Measurements from ENCODE around the gene LARGE2.

- TF ChIP-seq CTCF (IDR thresholded peaks at IDR 0.05; ENCODE audit: low read depth, low read length, poor library complexity, severe bottlenecking), result no peak
- TF ChIP-seq EZH2phosphoT487 (IDR thresholded peaks at IDR 0.05; ENCODE audit: borderline replicate concordance, low read length), result no peak
Observed at GRCh38 chr11:45905095-45905494, 17.4 kb upstream of the LARGE2 start.

Measured in DOHH2 (cell line).